ENCODE data around the gene MAGI1. TPM values are rescaled to one million over a fixed set of nuclear protein-coding genes. Genes with fewer than 3 reads are reported as not detected.

Gene MAGI1
- total and polyA plus RNA-seq, 2 experiments from 2014 or later: 33.9 to 87.0 TPM

DNA sequence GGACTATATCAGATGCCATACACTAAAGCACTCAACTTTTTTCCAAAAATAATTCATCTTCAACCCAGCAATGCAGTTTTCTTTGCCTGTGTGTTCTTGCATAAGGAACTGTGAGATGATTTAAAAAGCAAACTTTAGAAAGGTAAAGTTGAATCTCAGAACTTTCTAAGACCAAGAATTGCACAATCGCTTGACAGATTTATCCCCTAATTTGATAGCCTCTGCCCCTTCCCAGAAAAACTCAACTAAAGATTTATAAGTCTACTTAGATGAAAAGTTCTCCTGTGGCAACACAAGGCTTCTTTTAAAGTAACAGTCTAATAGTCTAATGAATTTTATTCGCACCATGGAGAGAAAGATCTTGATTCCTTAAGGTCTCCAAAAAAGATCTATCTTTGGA is 259.3 kb downstream of the MAGI1 start:
- H3K9me3 ChIP-seq (ENCODE audit: low read depth): no peaks in the 10 kb centered on the region
- DNase-seq (ENCODE audit: low read depth in 1 of 2, low spot score in 1 of 2): no peak
- H3K4me1 ChIP-seq (ENCODE audit: low read depth): peaks cover 10% of the 10 kb centered on the region
- no peaks in the 10 kb centered on the region for H3K36me3 ChIP-seq
- H3K27me3 ChIP-seq: no peaks in the 10 kb centered on the region
- H3K4me3 ChIP-seq: no peak overlapping the region
- TF ChIP-seq, protein P1, sequence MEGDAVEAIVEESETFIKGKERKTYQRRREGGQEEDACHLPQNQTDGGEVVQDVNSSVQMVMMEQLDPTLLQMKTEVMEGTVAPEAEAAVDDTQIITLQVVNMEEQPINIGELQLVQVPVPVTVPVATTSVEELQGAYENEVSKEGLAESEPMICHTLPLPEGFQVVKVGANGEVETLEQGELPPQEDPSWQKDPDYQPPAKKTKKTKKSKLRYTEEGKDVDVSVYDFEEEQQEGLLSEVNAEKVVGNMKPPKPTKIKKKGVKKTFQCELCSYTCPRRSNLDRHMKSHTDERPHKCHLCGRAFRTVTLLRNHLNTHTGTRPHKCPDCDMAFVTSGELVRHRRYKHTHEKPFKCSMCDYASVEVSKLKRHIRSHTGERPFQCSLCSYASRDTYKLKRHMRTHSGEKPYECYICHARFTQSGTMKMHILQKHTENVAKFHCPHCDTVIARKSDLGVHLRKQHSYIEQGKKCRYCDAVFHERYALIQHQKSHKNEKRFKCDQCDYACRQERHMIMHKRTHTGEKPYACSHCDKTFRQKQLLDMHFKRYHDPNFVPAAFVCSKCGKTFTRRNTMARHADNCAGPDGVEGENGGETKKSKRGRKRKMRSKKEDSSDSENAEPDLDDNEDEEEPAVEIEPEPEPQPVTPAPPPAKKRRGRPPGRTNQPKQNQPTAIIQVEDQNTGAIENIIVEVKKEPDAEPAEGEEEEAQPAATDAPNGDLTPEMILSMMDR (IDR thresholded peaks at IDR 0.05; ENCODE audit: low read depth, low read length): no peak
- peak overlapping the region; percentile 9 for H3K27ac ChIP-seq

DNA sequence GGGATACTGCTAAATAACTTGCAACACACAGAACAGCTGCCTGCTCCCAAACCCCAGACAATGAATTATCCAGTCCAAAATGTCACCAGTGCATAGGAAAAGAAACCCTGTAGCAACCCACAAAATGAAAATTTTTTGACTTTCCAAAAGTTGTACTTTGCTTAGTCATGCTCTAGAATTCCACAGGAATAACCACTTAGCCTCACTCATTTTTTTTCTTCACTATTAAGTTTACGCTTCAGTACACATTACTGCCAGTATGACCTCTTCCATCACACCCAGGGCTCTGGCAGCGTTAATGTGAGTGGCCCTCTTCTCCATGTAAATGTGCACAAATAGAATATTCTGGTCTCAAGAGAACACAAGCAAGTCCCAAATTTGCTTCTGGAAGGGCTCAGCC is 259.8 kb downstream of the MAGI1 start:
- no peaks in the 10 kb centered on the region for H3K27me3 ChIP-seq
- peak overlapping the region; percentile 9 for H3K27ac ChIP-seq
- DNase-seq (ENCODE audit: low read depth in 1 of 2, low spot score in 1 of 2): no peak
- TF ChIP-seq, protein P1 (IDR thresholded peaks at IDR 0.05; ENCODE audit: low read depth, low read length): no peak
- H3K4me3 ChIP-seq: no peak overlapping the region
- no peaks in the 10 kb centered on the region for H3K9me3 ChIP-seq (ENCODE audit: low read depth)
- H3K4me1 ChIP-seq (ENCODE audit: low read depth): peaks cover 10% of the 10 kb centered on the region
- no peaks in the 10 kb centered on the region for H3K36me3 ChIP-seq

DNA sequence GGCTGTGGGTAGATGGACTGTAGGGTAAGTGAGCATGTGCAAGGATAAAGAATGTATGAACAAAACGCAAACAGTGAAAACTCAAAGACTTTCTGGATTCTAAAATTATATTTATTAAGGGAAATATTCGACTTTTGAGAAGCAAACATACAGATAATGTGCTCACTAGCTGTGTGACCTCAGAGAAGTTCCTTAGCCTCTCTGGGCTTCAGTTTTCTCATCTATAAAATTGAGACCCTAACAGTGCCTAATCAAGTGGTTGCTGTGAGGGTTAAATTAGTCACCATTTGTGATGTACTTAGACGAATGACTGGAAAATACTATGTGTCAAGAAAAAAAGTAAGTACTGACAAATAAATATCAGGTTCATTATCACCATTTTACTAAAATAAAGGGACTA is 261.7 kb downstream of the MAGI1 start:
- H3K36me3 ChIP-seq: no peaks in the 10 kb centered on the region

DNA sequence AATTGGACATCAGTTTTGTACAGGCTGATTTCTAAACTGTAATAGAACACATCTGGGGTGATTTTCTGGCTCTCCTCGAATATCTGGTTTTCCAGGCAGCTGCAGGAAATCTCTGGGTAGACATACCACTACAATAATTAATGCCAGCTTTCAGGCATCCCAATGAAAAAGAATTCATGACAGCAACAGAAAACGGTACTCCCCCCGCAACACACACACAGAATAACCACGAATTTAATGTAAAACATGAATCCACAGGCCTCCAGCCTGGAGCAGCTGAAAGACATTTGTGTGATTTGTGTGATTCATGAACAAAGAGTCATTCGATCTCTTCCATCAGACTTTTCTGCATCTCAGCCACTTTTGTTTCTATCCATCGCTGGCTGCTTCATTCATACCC is 262.2 kb downstream of the MAGI1 start:
- TF ChIP-seq, protein P1 (IDR thresholded peaks at IDR 0.05; ENCODE audit: low read depth, low read length): no peak
- Histone ChIP-seq H3K4me3 (no peak overlapping the region), H3K27me3 (no peaks in the 10 kb centered on the region), H3K27ac (no peak overlapping the region), H3K36me3 (no peaks in the 10 kb centered on the region), H3K4me1 (ENCODE audit: low read depth) (peaks cover 10% of the 10 kb centered on the region), H3K9me3 (ENCODE audit: low read depth) (no peaks in the 10 kb centered on the region)
- DNase-seq (ENCODE audit: low read depth in 1 of 2, low spot score in 1 of 2): no peak

More for the DNA sequence above, 261.7 kb downstream of the MAGI1 start:
- TF ChIP-seq, protein P1 (IDR thresholded peaks at IDR 0.05; ENCODE audit: low read depth, low read length): no peak
- no peak for DNase-seq (ENCODE audit: low read depth in 1 of 2, low spot score in 1 of 2)
- peaks cover 10% of the 10 kb centered on the region for H3K4me1 ChIP-seq (ENCODE audit: low read depth)
- H3K27me3 ChIP-seq: no peaks in the 10 kb centered on the region
- H3K4me3 ChIP-seq: no peak overlapping the region
- H3K9me3 ChIP-seq (ENCODE audit: low read depth): no peaks in the 10 kb centered on the region
- H3K27ac ChIP-seq: no peak overlapping the region

DNA sequence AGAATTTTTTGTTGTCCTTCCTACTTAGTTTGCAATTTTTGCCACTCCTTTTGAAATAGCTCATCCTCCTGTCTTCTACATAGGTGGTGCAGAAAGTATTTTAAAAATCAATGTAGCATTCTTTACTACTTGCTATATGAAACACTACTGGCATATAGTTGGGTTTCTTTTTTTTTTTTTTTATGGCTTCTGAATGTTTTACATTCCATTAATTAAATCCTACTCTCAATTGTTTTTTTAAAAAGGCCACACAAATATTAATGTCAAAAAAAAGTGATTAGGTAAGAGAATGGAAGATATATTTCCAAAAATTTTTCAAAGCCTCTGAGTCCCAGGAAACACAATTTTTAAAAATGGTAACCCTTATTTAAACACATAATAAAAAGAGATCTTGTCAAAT is 262.6 kb downstream of the MAGI1 start:
- no peaks in the 10 kb centered on the region for H3K27me3 ChIP-seq
- DNase-seq (ENCODE audit: low read depth in 1 of 2, low spot score in 1 of 2): no peak
- H3K4me3 ChIP-seq: no peak overlapping the region
- no peak overlapping the region for H3K27ac ChIP-seq
- TF ChIP-seq, protein P1 (IDR thresholded peaks at IDR 0.05; ENCODE audit: low read depth, low read length): no peak
- H3K9me3 ChIP-seq (ENCODE audit: low read depth): no peaks in the 10 kb centered on the region
- H3K36me3 ChIP-seq: no peaks in the 10 kb centered on the region
- peaks cover 10% of the 10 kb centered on the region for H3K4me1 ChIP-seq (ENCODE audit: low read depth)

DNA sequence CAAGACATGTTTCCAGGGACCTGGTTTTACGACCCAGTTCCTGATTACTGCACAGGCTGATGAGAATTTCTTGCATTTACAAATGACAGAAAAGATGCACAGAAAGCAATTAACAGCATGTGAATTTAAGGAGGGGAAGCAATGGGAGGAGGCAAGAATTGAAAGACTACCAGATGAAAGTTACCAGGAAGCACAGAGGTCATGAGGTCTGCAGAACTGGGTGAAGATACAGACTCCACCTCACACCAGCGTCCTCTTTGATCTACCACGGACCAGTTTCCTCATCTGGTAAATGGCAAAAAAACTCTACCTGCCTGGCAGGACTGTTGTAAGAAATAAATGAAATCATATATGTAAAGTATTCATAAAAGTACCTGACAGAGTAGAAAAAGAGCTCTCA is 266.0 kb downstream of the MAGI1 start:
- no peak overlapping the region for H3K27ac ChIP-seq
- no peak overlapping the region for H3K4me3 ChIP-seq
- H3K4me1 ChIP-seq (ENCODE audit: low read depth): peaks cover 8% of the 10 kb centered on the region
- no peaks in the 10 kb centered on the region for H3K9me3 ChIP-seq (ENCODE audit: low read depth)
- DNase-seq (ENCODE audit: low read depth in 1 of 2, low spot score in 1 of 2): no peak
- TF ChIP-seq, protein P1 (IDR thresholded peaks at IDR 0.05; ENCODE audit: low read depth, low read length): no peak
- H3K27me3 ChIP-seq: no peaks in the 10 kb centered on the region
- no peaks in the 10 kb centered on the region for H3K36me3 ChIP-seq
